ENCODE results near the gene PSMA5.

GRCh38 chr1:109388884-109389637 is 37.2 kb downstream of the PSMA5 start:
- TF ChIP-seq CTCF (IDR thresholded peaks at IDR 0.05 in 8 of 11, conservative IDR thresholded peaks at IDR 0.05 in 3 of 11): no peak
- no peak for TF ChIP-seq POLR2AphosphoS5 (IDR thresholded peaks at IDR 0.05)
- TF ChIP-seq POLR2A (IDR thresholded peaks at IDR 0.05): no peak
